ENCODE measurements around the gene USP13. TPM values are rescaled to one million over a fixed set of nuclear protein-coding genes. Genes with fewer than 3 reads are reported as not detected.

Gene USP13
- total RNA-seq, 2 experiments from 2014 or later: 11.9 to 12.5 TPM

DNA sequence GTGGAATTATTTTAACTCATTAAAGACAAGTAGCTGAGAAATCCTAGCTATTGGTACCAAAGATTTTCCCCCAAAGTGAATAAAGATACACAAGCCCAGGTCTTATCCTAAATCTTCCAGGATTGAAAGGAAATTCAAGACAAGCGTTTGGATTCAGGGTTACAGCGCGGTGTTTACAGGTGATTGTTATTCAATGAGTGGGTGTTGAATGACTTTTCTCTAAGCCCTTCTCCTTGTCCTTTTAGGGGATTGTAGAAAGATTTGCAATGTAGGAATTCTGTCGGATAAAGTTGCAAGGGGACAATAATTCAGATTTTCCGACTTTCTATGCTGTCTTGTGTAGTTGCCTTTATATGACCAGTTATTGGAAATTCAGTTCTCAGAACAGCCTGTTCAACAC, 57.2 kb downstream of the USP13 start:
- ChIA-PET CTCF (no interaction called here), POLR2A (no interaction called here)
- no peak for DNase-seq
- Mint-ChIP-seq H3K36me3 (peaks cover 23% of the 10 kb centered on the region), H3K4me1 (ENCODE audit: low read depth) (no peaks in the 10 kb centered on the region), H3K27ac (no peak overlapping the region), H3K4me3 (no peak overlapping the region), H3K27me3 (no peaks in the 10 kb centered on the region), H3K9me3 (no peaks in the 10 kb centered on the region)
- intact Hi-C loops (cut with micrococcal nuclease): no loop called here

DNA sequence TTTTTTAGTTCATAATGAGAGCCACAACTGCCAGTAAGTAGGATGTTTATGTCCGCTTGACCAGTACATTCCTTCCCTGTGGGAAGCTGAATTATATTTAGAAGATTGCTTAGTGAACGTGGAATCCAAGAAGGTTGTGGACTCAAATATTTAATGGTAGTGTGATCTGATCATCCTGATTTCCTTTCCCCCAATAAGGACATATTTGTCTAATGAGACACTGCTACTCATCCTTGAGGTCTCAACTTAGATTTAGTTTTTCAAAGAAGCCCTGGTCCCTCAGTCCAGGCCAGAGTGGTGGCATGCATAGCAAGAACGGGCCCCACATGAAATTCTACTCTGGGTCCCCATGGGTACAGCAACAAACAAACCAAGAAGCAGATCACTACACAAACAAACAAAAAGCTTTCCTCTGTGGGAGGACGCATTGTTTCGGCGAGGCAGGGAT, 60.8 kb downstream of the USP13 start:
- Mint-ChIP-seq H3K4me1 (ENCODE audit: low read depth) (peaks cover 4% of the 10 kb centered on the region), H3K9me3 (no peaks in the 10 kb centered on the region), H3K27me3 (no peaks in the 10 kb centered on the region), H3K27ac (no peak overlapping the region), H3K36me3 (peaks cover 15% of the 10 kb centered on the region), H3K4me3 (no peak overlapping the region)
- intact Hi-C loops (cut with micrococcal nuclease): no loop called here
- CTCF ChIA-PET: no interaction called here
- DNase-seq: no peak
- POLR2A ChIA-PET: no interaction called here

DNA sequence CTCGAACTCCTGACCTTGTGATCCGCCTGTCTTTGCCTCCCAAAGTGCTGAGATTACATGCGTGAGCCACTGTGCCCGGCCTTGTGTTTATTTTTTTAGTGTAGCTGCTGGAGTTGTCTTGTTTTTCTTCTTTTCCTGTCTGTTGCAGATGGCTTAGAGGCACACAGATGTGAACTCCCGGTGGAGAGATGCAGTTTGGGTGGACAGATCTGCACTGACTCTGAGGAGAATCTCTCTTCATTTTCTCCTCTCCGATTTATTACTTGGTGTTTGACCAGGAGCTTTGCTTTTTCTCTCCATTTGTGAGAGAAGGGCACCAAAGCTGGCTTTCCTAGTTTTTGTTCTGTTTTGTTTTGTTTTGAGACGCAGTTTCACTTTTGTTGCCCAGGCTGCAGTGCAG, 62.7 kb downstream of the USP13 start:
- Mint-ChIP-seq H3K27ac (no peak overlapping the region), H3K36me3 (peaks cover 8% of the 10 kb centered on the region), H3K27me3 (no peaks in the 10 kb centered on the region), H3K9me3 (no peaks in the 10 kb centered on the region), H3K4me3 (no peak overlapping the region), H3K4me1 (ENCODE audit: low read depth) (peaks cover 4% of the 10 kb centered on the region)
- POLR2A ChIA-PET: no interaction called here
- CTCF ChIA-PET: interaction anchor here (1.2 kb wide), 1 partner anchor 66 kb away, joined by 3 read pairs; no protein-coding TSS in a partner anchor
- intact Hi-C loops (cut with micrococcal nuclease): no loop called here
- no peak for DNase-seq

DNA sequence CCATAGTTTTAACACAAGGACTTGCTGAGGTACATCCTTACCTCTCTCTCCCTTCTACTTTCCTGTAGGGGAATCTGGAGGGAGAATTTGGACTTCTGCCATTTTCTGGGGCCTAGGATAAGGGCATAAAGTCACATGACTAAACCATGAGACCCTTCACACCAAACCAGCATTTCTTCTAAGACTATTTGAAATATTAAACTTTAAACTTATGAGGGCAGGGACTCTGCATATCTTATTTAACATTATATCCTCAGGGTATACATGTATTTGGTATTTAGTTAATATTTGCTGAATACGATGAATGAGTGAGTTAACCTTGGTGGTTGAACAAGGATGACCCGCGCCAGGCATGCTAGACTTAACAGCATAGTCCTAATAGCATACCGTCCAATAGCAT, 63.4 kb downstream of the USP13 start:
- POLR2A ChIA-PET: no interaction called here
- Mint-ChIP-seq H3K27ac (no peak overlapping the region), H3K27me3 (no peaks in the 10 kb centered on the region)

DNA sequence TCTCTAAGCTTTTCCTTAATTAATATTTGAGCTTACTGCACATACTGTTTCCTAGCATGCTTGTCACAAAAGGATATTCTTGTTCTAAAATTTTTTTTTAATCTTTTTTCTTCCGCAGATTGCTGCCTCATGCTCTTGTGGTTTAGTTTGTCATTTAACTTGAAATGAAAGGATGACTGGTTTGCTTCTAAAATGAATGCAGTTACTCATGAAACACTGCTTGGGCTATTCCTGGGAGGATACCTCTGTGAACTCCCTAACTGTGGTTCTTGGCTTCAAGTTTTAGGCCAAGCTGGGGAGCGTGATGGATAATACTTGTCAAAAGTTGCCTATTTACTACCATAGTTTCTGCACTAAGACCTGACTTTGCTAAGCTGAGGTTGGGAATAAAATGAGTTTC, 64.0 kb downstream of the USP13 start:
- intact Hi-C loops (cut with micrococcal nuclease): no loop called here
- Mint-ChIP-seq H3K27me3 (no peaks in the 10 kb centered on the region), H3K36me3 (peaks cover 11% of the 10 kb centered on the region), H3K27ac (no peak overlapping the region), H3K9me3 (no peaks in the 10 kb centered on the region), H3K4me1 (ENCODE audit: low read depth) (peaks cover 4% of the 10 kb centered on the region), H3K4me3 (no peak overlapping the region)
- ChIA-PET CTCF (no interaction called here), POLR2A (no interaction called here)
- DNase-seq: no peak

More for the DNA sequence above, 63.4 kb downstream of the USP13 start:
- Mint-ChIP-seq H3K4me1 (ENCODE audit: low read depth) (peaks cover 4% of the 10 kb centered on the region), H3K36me3 (peaks cover 6% of the 10 kb centered on the region), H3K4me3 (no peak overlapping the region), H3K9me3 (no peaks in the 10 kb centered on the region)
- no peak for DNase-seq
- intact Hi-C loops (cut with micrococcal nuclease): no loop called here
- CTCF ChIA-PET: interaction anchor here (1.2 kb wide), 1 partner anchor 66 kb away, joined by 3 read pairs; no protein-coding TSS in a partner anchor

DNA sequence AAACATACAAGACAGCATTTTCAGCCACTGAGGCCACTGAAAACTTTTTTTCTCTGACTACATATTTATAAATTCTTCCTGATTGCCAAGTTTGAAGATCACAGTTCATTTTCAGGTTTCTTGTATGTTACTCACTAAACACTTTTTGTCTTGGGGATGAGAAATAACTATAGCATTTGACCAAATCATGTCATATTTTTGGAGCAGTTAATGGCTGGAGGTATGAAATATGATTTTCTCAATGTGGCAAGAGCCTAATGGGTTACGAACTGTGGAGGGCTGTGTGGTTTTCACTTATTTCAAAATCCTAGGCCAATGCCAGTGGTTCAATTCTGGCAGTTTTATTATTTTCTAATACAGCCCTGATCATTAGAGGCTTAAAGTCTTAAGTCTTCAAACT, 64.4 kb downstream of the USP13 start:
- intact Hi-C loops (cut with micrococcal nuclease): no loop called here
- no peak overlapping the region for H3K4me3 Mint-ChIP-seq
- CTCF ChIA-PET: no interaction called here

DNA sequence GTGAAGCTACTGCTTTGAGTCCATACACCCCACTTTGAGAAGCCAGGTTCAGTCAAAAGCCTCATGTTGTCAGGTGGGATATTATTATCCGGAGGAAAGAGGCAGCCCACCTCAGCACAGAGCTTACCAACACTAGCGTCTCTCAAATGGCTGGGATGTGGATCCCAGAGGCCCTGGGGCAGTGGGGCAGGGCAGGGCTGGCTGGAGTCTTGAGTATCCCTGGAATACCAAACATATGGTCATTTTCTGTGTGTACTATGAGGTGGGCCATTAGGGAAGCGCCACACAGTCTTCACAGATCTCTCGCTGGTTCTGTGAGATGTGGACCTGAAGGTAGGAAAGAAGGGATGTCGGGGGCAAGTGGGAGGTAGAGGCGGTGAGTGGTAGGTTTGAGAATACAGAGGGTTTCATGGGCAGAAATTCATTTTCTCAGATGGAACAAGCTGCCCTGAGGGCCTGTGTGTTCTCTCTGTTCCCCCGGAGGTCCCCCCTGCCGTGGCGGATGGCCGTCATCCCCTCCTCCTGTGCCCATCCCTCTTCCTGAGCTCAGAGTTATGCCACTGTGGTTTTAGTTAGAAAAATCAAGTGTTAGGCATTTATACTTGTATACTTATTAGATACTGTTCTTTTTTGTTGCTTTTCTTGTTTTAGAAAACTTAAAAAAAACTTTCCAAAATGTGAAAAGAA, 66.4 kb downstream of the USP13 start:
- no peaks in the 10 kb centered on the region for H3K9me3 Mint-ChIP-seq
- H3K4me1 Mint-ChIP-seq (ENCODE audit: low read depth): peaks cover 7% of the 10 kb centered on the region
- no peak overlapping the region for H3K4me3 Mint-ChIP-seq
- CTCF ChIA-PET: no interaction called here
- no peak for DNase-seq
- POLR2A ChIA-PET: no interaction called here
- intact Hi-C loops (cut with micrococcal nuclease): no loop called here
- H3K36me3 Mint-ChIP-seq: peaks cover 16% of the 10 kb centered on the region
- no peaks in the 10 kb centered on the region for H3K27me3 Mint-ChIP-seq
- H3K27ac Mint-ChIP-seq: no peak overlapping the region

More for the DNA sequence above, 64.4 kb downstream of the USP13 start:
- POLR2A ChIA-PET: no interaction called here
- Mint-ChIP-seq H3K9me3 (no peaks in the 10 kb centered on the region), H3K36me3 (peaks cover 13% of the 10 kb centered on the region), H3K27ac (no peak overlapping the region), H3K4me1 (ENCODE audit: low read depth) (peaks cover 4% of the 10 kb centered on the region), H3K27me3 (no peaks in the 10 kb centered on the region)
- DNase-seq: no peak

DNA sequence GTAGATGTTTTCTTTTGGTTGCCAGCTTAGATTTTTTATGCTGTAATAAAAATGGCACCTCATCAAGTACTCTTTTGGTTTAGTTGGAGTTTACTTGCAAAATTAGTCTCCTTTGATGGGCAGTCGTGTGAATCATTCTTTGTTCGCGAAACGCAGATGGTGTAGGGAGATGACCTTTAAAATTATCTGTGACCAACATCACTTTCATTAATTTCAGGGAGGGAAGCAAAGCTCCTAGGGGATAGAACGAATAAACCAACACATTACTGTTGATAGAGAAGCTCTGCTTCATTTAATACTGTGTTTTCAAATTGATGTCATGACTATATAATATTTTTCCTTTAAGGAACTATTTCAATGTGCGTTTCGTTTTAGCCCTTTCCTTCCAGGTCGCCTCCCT, 67.4 kb downstream of the USP13 start:
- CTCF ChIA-PET: interaction anchor here (1.0 kb wide), 1 partner anchor 70 kb away, joined by 3 read pairs; no protein-coding TSS in a partner anchor
- peaks cover 7% of the 10 kb centered on the region for H3K4me1 Mint-ChIP-seq (ENCODE audit: low read depth)
- no peak for DNase-seq
- H3K9me3 Mint-ChIP-seq: no peaks in the 10 kb centered on the region
- peaks cover 17% of the 10 kb centered on the region for H3K36me3 Mint-ChIP-seq
- intact Hi-C loops (cut with micrococcal nuclease): no loop called here
- no peaks in the 10 kb centered on the region for H3K27me3 Mint-ChIP-seq
- POLR2A ChIA-PET: no interaction called here
- H3K4me3 Mint-ChIP-seq: no peak overlapping the region
- no peak overlapping the region for H3K27ac Mint-ChIP-seq

DNA sequence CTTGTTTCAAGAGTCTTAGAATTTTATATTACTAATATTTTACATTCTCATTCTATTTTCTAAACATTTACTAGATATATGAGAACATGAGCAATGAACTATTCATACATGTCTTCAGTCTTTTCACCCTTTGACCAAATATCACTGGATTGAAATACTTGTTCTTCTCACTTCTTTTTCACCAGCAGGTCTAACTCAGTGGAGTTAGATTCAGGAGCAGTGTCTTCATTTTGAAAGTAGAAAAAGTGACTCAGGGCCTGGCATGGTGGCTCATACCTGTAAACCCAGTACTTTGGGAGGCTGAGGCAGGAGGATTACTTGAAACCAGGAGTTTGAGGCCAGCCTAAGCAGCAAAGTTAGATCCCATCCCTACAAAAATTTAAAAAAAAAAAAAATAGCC, 70.8 kb downstream of the USP13 start:
- H3K4me3 Mint-ChIP-seq: no peak overlapping the region

DNA sequence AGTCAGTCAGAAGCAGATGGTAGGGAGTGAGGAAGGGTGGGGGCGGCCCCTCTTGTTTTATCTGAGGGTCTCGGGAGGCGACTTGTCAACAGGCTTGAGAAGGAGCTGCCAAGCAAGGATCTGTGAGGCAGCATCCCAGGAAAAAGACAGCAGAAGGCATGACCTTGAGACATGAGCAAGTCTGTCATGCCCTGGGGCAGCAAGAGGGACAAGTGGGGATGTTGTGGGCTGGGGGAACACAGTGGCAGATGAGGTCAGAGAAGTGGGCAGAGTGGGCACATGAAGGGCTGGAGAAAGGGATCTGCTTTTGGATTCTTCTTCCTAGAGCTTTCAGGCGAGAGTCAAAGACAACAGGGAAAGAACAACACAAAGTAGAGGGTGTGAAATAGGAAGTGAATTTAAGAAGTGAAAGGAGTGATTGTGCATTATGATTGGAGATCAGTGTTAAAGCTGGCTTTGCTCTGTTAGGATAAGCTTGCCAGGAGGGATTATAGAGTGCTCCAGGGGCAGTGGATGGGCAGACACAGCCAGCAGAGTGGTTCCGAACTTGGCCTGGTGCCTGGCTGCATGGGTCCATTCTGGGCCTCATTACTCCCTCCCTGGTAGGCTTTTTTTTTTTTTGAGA, 73.3 kb downstream of the USP13 start:
- intact Hi-C loops (cut with micrococcal nuclease): no loop called here
- DNase-seq: no peak
- ChIA-PET CTCF (interaction anchor here (0.5 kb wide), 1 partner anchor 88 kb away, joined by 4 read pairs; no protein-coding TSS in a partner anchor), POLR2A (no interaction called here)
- no peak overlapping the region for H3K27ac Mint-ChIP-seq
- H3K4me3 Mint-ChIP-seq: no peak overlapping the region
- H3K27me3 Mint-ChIP-seq: no peaks in the 10 kb centered on the region
- H3K36me3 Mint-ChIP-seq: peaks cover 37% of the 10 kb centered on the region
- peaks cover 3% of the 10 kb centered on the region for H3K4me1 Mint-ChIP-seq (ENCODE audit: low read depth)
- no peaks in the 10 kb centered on the region for H3K9me3 Mint-ChIP-seq

More for the DNA sequence above, 70.8 kb downstream of the USP13 start:
- H3K9me3 Mint-ChIP-seq: no peaks in the 10 kb centered on the region
- ChIA-PET CTCF (no interaction called here), POLR2A (no interaction called here)
- H3K36me3 Mint-ChIP-seq: peaks cover 23% of the 10 kb centered on the region
- no peaks in the 10 kb centered on the region for H3K27me3 Mint-ChIP-seq
- peak; percentile 19 for DNase-seq
- H3K4me1 Mint-ChIP-seq (ENCODE audit: low read depth): peaks cover 3% of the 10 kb centered on the region
- H3K27ac Mint-ChIP-seq: no peak overlapping the region
- intact Hi-C loops (cut with micrococcal nuclease): no loop called here

DNA sequence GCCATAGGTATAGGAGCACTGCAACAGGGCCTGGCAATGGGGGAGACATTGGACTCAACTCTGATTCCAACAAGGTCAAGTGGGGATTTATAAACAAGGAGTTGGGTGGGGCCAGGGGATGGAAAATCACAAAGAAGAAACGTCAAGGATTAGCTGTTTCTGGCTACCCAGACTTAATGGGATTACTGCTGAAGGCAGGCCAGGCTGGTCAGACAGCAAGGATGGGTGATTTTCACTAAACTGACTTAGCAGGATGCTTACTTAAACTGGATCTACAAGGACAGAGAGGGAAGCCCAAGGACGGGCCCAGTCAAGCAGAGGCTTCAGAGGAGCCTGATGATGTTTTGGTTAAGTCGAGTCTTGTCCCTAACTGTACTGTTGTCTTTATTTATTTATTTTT, 76.2 kb downstream of the USP13 start:
- H3K4me3 Mint-ChIP-seq: no peak overlapping the region
- H3K36me3 Mint-ChIP-seq: peaks cover 22% of the 10 kb centered on the region
- H3K27ac Mint-ChIP-seq: no peak overlapping the region
- H3K4me1 Mint-ChIP-seq (ENCODE audit: low read depth): no peaks in the 10 kb centered on the region
- DNase-seq: no peak
- POLR2A ChIA-PET: no interaction called here
- no peaks in the 10 kb centered on the region for H3K27me3 Mint-ChIP-seq
- no peaks in the 10 kb centered on the region for H3K9me3 Mint-ChIP-seq
- intact Hi-C loops (cut with micrococcal nuclease): no loop called here
- CTCF ChIA-PET: no interaction called here

DNA sequence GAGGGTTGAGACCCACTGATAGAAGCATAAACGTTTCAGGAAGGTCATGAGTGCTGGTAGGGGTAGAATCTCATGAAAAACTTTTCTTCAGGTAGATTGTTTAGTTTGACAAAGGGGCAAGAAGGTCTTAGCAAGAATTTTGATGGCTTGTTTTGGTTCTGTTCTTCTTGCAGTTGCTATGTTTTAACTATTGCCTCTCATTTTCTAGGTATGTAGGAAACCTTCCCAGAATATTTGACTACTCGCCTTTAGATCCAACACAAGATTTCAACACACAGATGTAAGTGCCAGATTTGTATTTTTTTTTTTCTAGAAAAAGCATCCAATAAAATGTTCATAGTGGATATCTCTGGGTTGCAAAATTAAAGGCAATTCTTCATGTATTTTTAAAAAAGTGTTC, 77.1 kb downstream of the USP13 start:
- intact Hi-C loops (cut with micrococcal nuclease): no loop called here
- Mint-ChIP-seq H3K9me3 (no peaks in the 10 kb centered on the region), H3K36me3 (peaks cover 22% of the 10 kb centered on the region), H3K4me1 (ENCODE audit: low read depth) (no peaks in the 10 kb centered on the region), H3K4me3 (no peak overlapping the region), H3K27ac (no peak overlapping the region), H3K27me3 (no peaks in the 10 kb centered on the region)
- CTCF ChIA-PET: no interaction called here
- POLR2A ChIA-PET: no interaction called here
- DNase-seq: no peak

DNA sequence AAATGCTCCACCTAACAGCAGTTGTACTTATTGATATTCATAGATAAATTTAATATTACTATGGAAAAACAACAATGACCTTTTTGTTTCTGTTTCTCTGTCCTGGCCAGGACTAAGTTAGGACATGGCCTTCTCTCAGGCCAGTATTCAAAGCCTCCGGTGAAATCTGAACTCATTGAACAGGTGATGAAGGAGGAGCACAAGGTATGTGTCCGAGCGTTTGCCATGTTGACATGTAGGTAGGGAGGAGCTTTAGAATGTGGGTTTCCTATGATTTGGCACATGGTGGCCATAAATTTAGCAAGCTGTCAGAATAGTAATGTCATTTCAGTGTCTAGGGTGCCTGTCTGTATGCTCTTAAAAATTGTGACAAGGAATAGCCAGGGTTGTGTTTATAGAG, 77.7 kb downstream of the USP13 start:
- Mint-ChIP-seq H3K36me3 (peaks cover 18% of the 10 kb centered on the region), H3K4me1 (ENCODE audit: low read depth) (no peaks in the 10 kb centered on the region), H3K4me3 (no peak overlapping the region), H3K27me3 (no peaks in the 10 kb centered on the region), H3K9me3 (no peaks in the 10 kb centered on the region), H3K27ac (no peak overlapping the region)
- ChIA-PET CTCF (no interaction called here), POLR2A (no interaction called here)
- intact Hi-C loops (cut with micrococcal nuclease): no loop called here
- DNase-seq: no peak

Data from activated CD4-positive, alpha-beta memory T cell treated with anti-CD3 and anti-CD28 coated beads for 36 hours (primary cell).